ENCODE measurements around the gene ACP4. TPM values are rescaled to one million over a fixed set of nuclear protein-coding genes. Genes with fewer than 3 reads are reported as not detected.

The ACP4 gene
- polyA plus RNA-seq, 1 donor from 2014 or later, result not detected

DNA sequence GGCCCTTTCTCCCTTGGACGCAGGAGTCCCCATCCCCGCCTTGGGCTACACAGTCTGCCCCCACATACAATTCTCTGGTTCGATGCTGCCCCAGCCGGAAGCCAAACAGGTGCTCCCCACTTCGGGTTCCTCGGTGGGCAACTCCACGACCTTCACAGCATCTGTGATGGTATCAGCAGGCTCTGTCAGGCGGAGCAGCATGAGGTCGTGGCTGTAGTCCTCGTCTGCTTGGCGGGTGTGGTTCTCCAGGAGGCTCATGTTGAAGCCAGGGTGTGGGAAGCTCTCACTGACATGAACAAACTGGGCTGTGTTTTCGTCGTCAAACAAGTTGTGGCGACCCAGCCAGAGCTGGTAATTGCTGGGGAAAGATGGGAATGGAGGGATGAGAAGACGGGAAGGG is 29.9 kb downstream of the ACP4 start:
- peaks cover 33 to 48% (median 46%) of the 10 kb centered on the region in 3 donors for H3K4me1 Mint-ChIP-seq
- H3K27me3 Mint-ChIP-seq, result peaks cover 16% of the 10 kb centered on the region
- no peaks in the 10 kb centered on the region for H3K9me3 Mint-ChIP-seq
- H3K4me3 Mint-ChIP-seq, result peak overlapping the region; percentile 36 to 86 (median 80)
- no peaks in the 10 kb centered on the region for H3K36me3 Mint-ChIP-seq
- peak overlapping the region; percentile 0 to 48 (median 47) for H3K27ac Mint-ChIP-seq

DNA sequence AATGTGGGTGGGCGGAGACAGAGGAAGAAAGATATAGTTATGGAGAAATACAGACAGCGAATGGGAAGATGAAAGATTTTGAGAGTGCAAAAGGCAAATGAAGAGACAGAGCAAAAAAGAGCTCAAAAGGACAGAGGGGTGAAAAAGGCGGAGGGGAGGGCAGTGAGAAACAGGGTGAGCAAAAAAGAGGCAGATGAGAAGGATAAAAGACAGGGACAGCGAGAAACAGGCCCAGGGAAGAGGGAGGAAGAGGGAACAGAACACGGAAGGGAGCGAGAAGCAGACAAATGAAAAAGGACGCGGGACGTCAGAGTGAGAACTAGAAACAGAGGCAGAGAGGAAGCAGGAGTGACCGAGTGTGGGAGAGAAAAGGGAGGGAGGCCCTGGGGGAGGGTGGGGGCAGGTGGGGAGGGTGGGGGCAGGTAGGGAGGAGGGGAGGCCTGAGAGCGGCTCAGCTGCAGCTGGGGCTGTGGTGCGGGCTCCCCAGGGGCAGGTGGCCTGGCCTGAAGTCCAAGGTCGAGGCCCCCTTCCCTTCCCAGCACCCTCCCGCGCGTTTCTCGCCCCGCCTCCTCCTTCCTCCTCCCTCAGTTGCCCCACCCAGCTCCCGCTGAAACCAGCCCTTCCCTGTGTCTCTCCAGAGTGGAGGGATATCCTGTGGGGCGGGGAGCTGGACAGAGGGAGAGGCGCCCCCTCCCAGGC is 30.5 kb downstream of the ACP4 start:
- Mint-ChIP-seq H3K4me1 (peaks cover 33 to 48% (median 46%) of the 10 kb centered on the region in 3 donors), H3K4me3 (peak overlapping the region; percentile 36 to 86 (median 80)), H3K9me3 (no peaks in the 10 kb centered on the region), H3K36me3 (no peaks in the 10 kb centered on the region), H3K27ac (peak overlapping the region in 2 of 3 donors; percentile 0 to 48), H3K27me3 (peaks cover 16% of the 10 kb centered on the region)

DNA sequence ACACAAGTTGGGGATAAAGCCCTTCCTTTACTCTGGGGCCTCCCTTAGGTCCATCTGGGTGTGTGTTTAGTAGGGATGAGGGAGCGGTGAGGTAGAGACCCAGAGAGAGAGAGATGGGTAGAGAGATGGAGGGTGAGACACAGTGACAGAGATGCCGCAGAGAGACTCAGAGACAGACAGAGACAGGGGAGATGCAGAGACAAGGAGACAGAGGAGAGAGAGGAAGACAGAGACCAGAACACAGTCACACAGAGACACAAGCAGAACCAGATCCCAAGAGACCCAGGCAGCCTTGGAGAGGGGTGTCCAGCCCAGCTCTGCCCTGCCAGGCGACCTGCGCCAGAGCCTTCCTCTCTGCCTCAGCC is 31.0 kb downstream of the ACP4 start:
- H3K36me3 Mint-ChIP-seq, result no peaks in the 10 kb centered on the region
- H3K4me3 Mint-ChIP-seq, result peak overlapping the region; percentile 8 to 65 (median 38)
- H3K9me3 Mint-ChIP-seq, result no peaks in the 10 kb centered on the region
- peaks cover 29 to 47% (median 46%) of the 10 kb centered on the region in 3 donors for H3K4me1 Mint-ChIP-seq
- H3K27ac Mint-ChIP-seq, result no peak overlapping the region
- H3K27me3 Mint-ChIP-seq, result peaks cover 16% of the 10 kb centered on the region

DNA sequence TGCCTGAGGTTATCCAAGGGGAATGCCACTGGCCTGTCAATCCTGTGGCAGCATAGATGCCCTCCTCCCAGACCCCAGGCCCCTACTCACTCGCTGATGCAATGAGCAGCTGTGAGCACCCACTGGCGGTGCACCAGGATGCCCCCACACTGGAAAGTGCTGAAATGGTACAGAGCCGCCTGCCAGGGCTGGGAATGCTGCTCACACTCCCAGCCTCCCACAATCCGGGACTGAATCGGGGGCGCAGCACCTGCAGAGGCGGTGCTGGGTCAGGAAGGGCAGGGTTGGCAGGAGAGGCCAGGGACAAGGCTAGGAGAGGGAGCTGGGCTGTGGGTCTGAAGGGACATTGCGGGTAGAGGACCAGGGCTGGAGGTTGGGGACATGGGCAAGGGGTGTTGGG is 31.4 kb downstream of the ACP4 start:
- peaks cover 29 to 46% (median 44%) of the 10 kb centered on the region in 3 donors for H3K4me1 Mint-ChIP-seq
- no peaks in the 10 kb centered on the region for H3K36me3 Mint-ChIP-seq
- no peak overlapping the region for H3K27ac Mint-ChIP-seq
- H3K9me3 Mint-ChIP-seq, result no peaks in the 10 kb centered on the region
- H3K27me3 Mint-ChIP-seq, result peaks cover 16% of the 10 kb centered on the region
- peak overlapping the region in 3 of 4 donors; percentile 8 to 86 (median 35) for H3K4me3 Mint-ChIP-seq

DNA sequence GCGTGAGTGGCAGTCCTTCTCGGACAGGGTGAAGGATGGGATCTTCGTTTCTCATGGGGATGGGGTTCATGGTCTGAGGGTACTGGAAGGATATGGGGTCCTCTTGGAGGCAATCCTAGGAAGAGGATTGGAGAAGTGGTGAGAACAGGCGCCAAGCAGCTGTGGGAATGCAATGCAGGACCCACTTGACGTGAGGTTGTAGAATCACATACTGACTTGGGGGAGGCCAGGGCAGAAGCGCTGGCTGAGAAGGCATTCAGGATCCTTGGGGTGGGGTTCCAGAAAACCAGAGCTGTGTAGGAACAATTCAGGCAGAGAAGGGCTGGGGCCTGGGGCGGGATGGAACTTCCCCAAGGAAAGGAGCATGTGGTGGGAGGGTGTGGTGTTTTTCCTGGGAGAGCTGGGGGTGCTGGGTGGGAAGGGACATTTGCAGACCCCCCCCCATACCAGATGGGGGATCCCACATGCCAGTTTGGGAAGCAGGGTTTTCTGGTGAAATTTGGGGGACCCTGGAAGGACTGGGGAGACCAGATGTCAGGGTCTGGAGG is 32.5 kb downstream of the ACP4 start:
- H3K4me1 Mint-ChIP-seq, result peaks cover 25 to 39% (median 37%) of the 10 kb centered on the region in 3 donors

DNA sequence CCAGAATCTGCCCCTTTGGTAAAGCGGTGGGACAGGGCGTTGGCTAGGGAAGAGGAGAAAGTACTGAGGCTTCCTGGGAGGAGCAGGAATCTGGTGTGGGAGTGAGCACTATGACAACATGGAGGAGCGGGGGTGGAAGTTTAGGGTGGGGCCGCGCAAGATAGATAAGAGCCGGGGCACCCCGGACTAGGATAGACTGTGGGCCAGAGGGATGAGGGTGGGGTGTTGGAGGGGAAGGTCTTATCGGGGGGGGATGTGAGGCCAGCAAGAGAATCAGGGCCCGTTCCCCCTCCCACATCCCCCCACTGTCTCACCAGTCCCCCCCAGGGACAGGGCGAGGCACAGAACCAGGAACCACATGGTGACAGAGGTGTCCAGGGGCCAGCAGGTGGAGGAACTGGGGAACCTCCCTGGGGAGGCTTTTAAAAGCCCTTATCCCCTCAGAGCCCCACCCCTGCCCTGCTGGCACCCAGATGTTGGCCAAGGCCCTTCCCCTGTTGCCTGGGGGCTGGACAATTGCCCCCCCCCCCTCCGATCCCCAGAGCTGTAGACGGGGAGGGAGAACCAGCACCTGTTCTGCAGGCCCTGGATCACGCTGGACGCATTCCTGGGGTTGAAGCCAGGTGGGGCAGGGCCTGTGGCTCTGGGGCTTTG is 33.3 kb downstream of the ACP4 start, which contains the start of gene KLK1:
Gene KLK1, minus strand, starts transcription at position 399 of the 654 bp plus-strand sequence. Its CDS starts 39 bp downstream, at position 360.
- Mint-ChIP-seq H3K4me1 (peaks cover 23 to 37% (median 35%) of the 10 kb centered on the region in 3 donors), H3K4me3 (peak within 1 kb of the TSS in 3 of 4 donors; percentile 42 to 79 (median 47)), H3K9me3 (no peaks in the 10 kb centered on the region), H3K27me3 (peaks cover 20% of the 10 kb centered on the region), H3K36me3 (peaks cover 2% of the 10 kb centered on the region), H3K27ac (peak within 1 kb of the TSS in 1 of 3 donors; percentile 81)

More for the DNA sequence above, 32.5 kb downstream of the ACP4 start:
- Mint-ChIP-seq H3K27me3 (peaks cover 17% of the 10 kb centered on the region), H3K4me3 (peak overlapping the region in 1 of 4 donors; percentile 30), H3K36me3 (peaks cover 2% of the 10 kb centered on the region), H3K27ac (peak overlapping the region in 1 of 3 donors; percentile 81), H3K9me3 (no peaks in the 10 kb centered on the region)

DNA sequence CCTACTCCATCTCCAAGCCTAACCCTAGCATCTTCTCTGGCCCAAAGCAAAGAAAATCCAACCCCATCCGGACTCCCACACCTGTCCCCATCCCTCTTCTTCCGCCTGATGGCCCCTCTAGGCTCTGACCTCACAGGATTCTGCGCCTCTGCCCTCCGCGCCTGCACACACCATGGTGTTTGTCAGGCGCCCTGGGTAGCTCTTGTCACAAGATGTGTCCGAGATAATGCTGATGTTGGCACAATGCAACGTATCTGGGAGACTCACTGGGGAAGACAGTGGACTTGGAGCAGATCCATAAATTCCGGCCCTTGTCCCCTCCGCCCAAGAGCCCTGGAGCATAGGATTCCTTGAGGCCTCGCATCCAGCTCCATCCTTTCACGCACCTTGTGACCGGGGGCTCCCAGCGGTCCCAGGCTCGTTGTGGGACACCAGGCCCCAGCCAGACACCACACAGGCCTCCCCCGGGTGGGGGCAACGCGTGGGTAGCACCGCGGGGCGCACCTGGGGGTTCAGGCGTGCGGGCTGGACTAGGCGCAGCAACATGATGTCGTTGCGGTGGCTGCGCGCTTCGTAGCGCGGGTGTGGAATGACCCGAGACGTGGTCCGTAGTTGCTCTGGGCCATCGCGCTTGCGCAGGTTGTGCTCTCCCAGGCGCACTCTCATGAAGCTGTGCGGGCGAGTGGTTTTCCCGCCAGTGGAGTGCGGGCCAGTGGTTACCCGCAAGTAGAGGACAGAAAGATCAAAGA is 36.5 kb downstream of the ACP4 start:
- peaks cover 7% of the 10 kb centered on the region for H3K27me3 Mint-ChIP-seq
- no peaks in the 10 kb centered on the region for H3K9me3 Mint-ChIP-seq
- no peak overlapping the region for H3K4me3 Mint-ChIP-seq
- no peak overlapping the region for H3K27ac Mint-ChIP-seq
- H3K4me1 Mint-ChIP-seq, result peaks cover 4 to 13% (median 10%) of the 10 kb centered on the region in 3 donors
- peaks cover 2% of the 10 kb centered on the region for H3K36me3 Mint-ChIP-seq

DNA sequence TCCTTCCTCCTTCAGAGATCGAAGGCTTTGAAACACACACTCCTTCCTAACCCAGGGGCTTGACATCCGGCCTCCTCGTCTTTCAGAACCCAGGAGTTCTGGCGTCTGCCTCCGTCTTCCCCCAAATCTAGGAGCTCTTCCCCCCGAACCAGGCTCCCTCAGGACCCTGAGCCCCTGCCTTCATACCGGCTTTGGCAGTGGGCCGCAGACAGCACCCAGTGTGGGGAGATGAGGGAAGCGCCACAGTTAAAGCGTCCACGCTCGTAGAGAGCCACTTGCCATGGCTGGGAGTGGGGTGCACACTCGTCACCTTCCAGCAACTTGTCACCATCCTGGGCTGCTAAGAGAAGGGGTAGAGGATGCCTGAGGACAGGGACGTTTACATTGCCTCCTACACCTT is 37.3 kb downstream of the ACP4 start:
- peaks cover 4 to 7% (median 6%) of the 10 kb centered on the region in 3 donors for H3K4me1 Mint-ChIP-seq
- no peak overlapping the region for H3K4me3 Mint-ChIP-seq
- H3K27ac Mint-ChIP-seq, result no peak overlapping the region
- H3K9me3 Mint-ChIP-seq, result no peaks in the 10 kb centered on the region
- peaks cover 7% of the 10 kb centered on the region for H3K27me3 Mint-ChIP-seq
- peaks cover 2% of the 10 kb centered on the region for H3K36me3 Mint-ChIP-seq

DNA sequence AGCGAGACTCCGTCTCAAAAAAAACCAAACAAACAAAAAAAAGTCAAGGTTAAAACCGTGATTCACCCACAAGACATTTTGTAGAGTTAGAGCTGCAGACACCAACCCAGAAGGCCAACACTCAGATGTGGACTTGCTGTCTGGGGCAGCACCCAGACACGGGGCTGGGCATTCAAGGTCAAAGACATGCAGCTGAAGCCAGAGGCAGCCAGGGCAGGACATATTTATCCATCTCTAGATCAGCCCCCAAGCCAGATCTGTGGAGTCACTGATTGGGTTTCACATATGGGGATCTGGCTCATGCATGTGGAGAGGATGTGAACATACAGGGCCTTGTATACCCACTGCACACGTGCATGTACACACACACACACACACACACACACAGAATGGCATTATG is 39.6 kb downstream of the ACP4 start:
- Mint-ChIP-seq H3K9me3 (no peaks in the 10 kb centered on the region), H3K27me3 (peaks cover 8% of the 10 kb centered on the region), H3K27ac (no peak overlapping the region), H3K36me3 (peaks cover 2% of the 10 kb centered on the region), H3K4me3 (no peak overlapping the region), H3K4me1 (no peaks in the 10 kb centered on the region)

DNA sequence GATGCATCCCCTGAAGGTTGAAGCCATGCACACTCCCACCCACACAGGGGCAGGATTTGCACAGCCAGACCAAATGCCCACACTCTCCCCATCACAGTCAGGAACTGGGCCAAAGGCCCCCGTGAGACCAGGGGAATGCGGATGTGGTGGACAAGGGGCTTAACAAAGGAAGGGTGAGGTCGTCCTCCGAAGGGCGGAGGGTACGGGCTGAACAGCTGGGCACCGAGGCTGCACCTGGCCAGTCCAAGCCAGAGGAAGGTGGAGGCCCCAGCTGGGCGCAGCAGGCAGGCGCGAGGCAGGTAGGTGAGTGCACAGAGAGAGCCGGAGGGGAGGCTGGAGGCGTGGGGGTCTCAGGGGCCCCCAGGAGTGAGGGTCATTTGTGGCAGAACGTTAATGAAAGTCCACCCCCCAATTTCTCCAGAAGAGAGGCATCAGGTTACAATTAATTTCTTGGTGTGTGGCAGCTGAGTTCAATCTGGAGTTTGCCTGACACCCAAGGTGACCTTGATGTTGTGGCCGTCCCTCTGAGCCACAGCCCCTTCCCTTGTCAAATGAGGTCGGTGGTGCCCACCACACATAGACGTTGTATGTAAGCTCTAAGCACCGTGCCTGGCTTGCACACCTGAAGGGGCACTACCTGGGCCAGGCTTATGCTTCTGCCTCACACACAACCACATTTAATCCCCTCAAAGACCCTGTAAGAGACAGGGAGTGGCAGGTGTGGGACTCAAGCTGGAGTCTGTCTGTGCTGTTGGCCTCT is 40.2 kb downstream of the ACP4 start:
- no peak overlapping the region for H3K4me3 Mint-ChIP-seq
- peaks cover 2% of the 10 kb centered on the region for H3K36me3 Mint-ChIP-seq

DNA sequence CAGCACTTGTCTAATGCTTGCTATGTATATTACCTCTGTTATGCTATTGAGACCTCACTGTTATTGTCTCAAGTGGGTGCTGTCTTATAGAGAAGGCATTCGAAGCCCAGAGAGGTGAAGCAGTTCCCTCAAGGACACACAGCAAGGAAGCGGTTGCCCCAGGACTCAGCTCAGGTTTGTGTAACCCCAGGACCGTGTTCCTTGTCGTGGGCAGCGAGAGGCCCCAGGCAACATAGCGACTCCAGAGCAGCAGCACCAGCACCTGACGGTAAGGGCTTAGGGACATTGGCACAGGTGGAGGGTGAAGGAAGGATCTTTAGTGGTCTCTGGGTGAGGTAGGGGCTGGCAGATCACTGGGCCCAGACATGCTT is 40.8 kb downstream of the ACP4 start:
- Mint-ChIP-seq H3K27ac (no peak overlapping the region), H3K36me3 (peaks cover 2% of the 10 kb centered on the region), H3K9me3 (no peaks in the 10 kb centered on the region), H3K4me3 (no peak overlapping the region), H3K27me3 (peaks cover 13% of the 10 kb centered on the region), H3K4me1 (peaks cover under 1 to 4% (median 3%) of the 10 kb centered on the region in 3 donors)

More for the DNA sequence above, 40.2 kb downstream of the ACP4 start:
- Mint-ChIP-seq H3K4me1 (peaks cover 0 to 3% (median 3%) of the 10 kb centered on the region in 3 donors), H3K27ac (no peak overlapping the region), H3K27me3 (peaks cover 13% of the 10 kb centered on the region), H3K9me3 (no peaks in the 10 kb centered on the region)

DNA sequence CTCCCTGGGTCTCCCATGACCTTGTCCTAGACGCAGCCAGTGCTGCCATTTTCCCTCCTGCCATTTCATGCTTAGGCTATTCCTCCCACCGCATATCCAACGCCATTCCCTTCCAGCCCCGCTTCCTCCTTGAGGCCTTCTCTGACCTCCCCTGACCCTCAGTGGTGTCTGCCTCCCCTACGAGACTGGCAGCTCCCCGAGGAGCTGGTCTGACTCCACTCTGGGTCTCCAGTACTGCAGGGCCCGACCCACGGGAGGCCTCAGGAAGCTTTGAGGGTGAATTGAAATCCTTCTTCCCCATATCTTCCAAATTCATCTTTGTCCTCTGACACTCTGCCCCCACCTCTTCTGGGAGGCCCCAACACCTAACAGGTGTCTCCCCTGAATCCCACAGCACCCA is 42.5 kb downstream of the ACP4 start:
- H3K36me3 Mint-ChIP-seq, result peaks cover 2% of the 10 kb centered on the region
- no peaks in the 10 kb centered on the region for H3K9me3 Mint-ChIP-seq
- peaks cover 15% of the 10 kb centered on the region for H3K27me3 Mint-ChIP-seq
- peaks cover 5 to 11% (median 6%) of the 10 kb centered on the region in 3 donors for H3K4me1 Mint-ChIP-seq
- no peak overlapping the region for H3K27ac Mint-ChIP-seq
- H3K4me3 Mint-ChIP-seq, result no peak overlapping the region

DNA sequence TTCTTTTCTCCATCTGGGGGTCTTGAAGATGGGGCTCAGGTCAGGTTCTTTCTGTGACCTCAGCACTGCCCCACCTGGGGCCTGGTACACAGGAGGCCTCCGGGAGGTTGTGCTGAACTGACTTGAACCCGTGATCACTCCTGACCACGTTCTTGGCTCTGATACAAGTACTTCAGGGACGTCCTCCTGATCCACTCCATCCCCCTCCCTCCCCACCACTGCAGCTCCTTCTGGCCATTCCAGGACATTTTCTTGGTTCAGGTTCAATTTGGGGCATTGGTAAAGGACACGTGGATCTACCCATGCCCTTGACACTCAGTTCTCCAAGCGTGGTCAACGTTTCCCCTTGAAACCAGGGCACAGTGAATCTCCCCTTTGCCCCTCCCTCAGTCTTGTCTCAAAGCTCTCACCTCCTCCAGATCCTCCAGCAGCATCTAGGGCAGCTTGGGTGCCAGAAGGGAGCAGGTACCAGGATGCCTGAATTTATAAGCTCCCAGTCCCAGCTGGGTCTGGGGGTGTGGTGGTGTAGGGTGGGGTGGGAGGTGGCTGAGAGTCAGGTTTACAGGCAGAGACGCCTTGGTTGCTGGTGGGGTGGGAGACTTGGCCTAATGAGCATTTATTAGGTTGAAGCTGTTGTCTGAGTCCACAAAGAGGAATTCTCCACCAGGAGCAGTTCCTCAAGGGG is 43.0 kb downstream of the ACP4 start, which contains the start of gene KLK15:
Gene KLK15, minus strand, starts transcription at position 458 of the 685 bp plus-strand sequence. CDS start 2,082 bp downstream, outside the sequence.
- H3K4me3 Mint-ChIP-seq, result peak within 1 kb of the TSS in 1 of 4 donors; percentile 32
- no peak within 1 kb of the TSS for H3K27ac Mint-ChIP-seq
- H3K4me1 Mint-ChIP-seq, result peaks cover 5 to 14% (median 8%) of the 10 kb centered on the region in 3 donors
- no peaks in the 10 kb centered on the region for H3K9me3 Mint-ChIP-seq
- H3K36me3 Mint-ChIP-seq, result peaks cover 2% of the 10 kb centered on the region
- peaks cover 12% of the 10 kb centered on the region for H3K27me3 Mint-ChIP-seq

Measured in IgD-negative memory B cell (primary cell).